Stimulated activated naive CD8-positive, alpha-beta T cell treated with anti-CD3 and anti-CD28 coated beads, Interleukin-15, amount 100 ng/mL, for 72 hours (primary cell): ENCODE results near the gene TPD52L3.

Experiments used
- ATAC-seq: fragments of 150-1000 bp; cut with Tn5 transposase; 2 replicates; pipeline ENCODE4 v1.10.0; 2021; ENCODE audit warnings: mild to moderate bottlenecking, moderate library complexity
- DNase-seq, 2 donors: peaks; one replicate each; pipeline ENCODE4 v3.0.0; 2021 to 2022
- H3K27ac Mint-ChIP-seq, 2 donors: one replicate each; pipeline ENCODE4 v1.8.0; 2022; ENCODE audit warnings: mild to moderate bottlenecking in 2 of 2, mixed read lengths in 2 of 2, moderate library complexity in 2 of 2
- H3K27me3 Mint-ChIP-seq: one replicate; pipeline ENCODE4 v1.8.0; 2022; ENCODE audit warnings: mixed read lengths
- H3K4me1 Mint-ChIP-seq: one replicate; pipeline ENCODE4 v1.8.0; 2022; ENCODE audit warnings: mild to moderate bottlenecking, mixed read lengths
- H3K4me3 Mint-ChIP-seq, 2 donors: one replicate each; pipeline ENCODE4 v1.8.0; 2022; ENCODE audit warnings: mild to moderate bottlenecking in 2 of 2, mixed read lengths in 2 of 2, moderate library complexity in 1 of 2
- H3K9me3 Mint-ChIP-seq, 2 donors: one replicate each; pipeline ENCODE4 v1.8.0; 2022; ENCODE audit warnings: mixed read lengths in 2 of 2

The TPD52L3 gene

DNA sequence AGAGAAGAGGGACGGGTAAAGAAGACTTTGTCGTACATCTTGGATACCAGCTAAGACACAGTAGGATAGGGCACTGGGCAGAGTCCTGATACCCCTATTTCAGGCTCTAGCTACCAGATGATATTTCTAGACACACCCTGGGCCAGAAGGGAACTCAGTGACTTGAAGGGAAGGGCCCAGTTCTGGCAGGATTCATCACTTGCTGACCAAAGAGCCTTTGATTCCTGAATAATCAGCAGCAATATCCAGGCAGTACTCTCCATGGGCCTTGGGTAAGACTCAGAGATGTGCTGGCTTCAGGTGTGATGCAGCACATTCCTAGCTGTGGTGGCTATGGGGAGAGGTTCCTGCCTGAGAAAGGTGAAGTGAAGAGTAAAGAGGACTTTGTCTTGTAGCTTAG is 40.7 kb downstream of the TPD52L3 start:
- H3K9me3 Mint-ChIP-seq, result peaks cover 10 to 14% of the 10 kb centered on the region in 2 donors
- DNase-seq, result no peak
- H3K27me3 Mint-ChIP-seq, result no peaks in the 10 kb centered on the region
- no peaks in the 10 kb centered on the region for H3K4me1 Mint-ChIP-seq
- no peak for ATAC-seq
- H3K4me3 Mint-ChIP-seq, result no peak overlapping the region
- H3K27ac Mint-ChIP-seq, result no peak overlapping the region
